BLaER1 (cell line): Measurements from ENCODE around the gene IFITM2.
"Not testable (repeated sequence)": the region's sequence is repeated elsewhere in the genome, so short reads cannot be mapped to it uniquely, and the experiment has no call there.

Source experiments
- H3K27ac ChIP-seq: shearing (Covaris generic); formaldehyde crosslinking; 2 replicates; pipeline ENCODE4 v1.8.1; 2022
- H3K27me3 ChIP-seq: shearing (Covaris generic); formaldehyde crosslinking; 2 replicates; pipeline ENCODE4 v1.8.1; 2022
- H3K36me3 ChIP-seq: shearing (Covaris generic); formaldehyde crosslinking; 2 replicates; pipeline ENCODE4 v1.8.1; 2022
- H3K4me1 ChIP-seq: shearing (Covaris generic); formaldehyde crosslinking; 2 replicates; pipeline ENCODE4 v1.8.1; 2022
- H3K4me2 ChIP-seq: shearing (Covaris generic); formaldehyde crosslinking; 2 replicates; pipeline ENCODE4 v1.8.1; 2022
- H3K4me3 ChIP-seq: shearing (Covaris generic); formaldehyde crosslinking; 2 replicates; pipeline ENCODE4 v1.8.1; 2022
- H3K9ac ChIP-seq: shearing (Covaris generic); formaldehyde crosslinking; 2 replicates; pipeline ENCODE4 v1.8.1; 2022
- H3K9me3 ChIP-seq: shearing (Covaris generic); formaldehyde crosslinking; 2 replicates; pipeline ENCODE4 v1.8.1; 2022
- H4K20me1 ChIP-seq: shearing (Covaris generic); formaldehyde crosslinking; 2 replicates; pipeline ENCODE4 v1.8.1; 2022
- Cebpa-rat ChIP-seq: shearing (Covaris generic); IDR thresholded peaks from 2 replicates; pipeline ENCODE4 v1.8.1; 2022

Gene IFITM2

DNA sequence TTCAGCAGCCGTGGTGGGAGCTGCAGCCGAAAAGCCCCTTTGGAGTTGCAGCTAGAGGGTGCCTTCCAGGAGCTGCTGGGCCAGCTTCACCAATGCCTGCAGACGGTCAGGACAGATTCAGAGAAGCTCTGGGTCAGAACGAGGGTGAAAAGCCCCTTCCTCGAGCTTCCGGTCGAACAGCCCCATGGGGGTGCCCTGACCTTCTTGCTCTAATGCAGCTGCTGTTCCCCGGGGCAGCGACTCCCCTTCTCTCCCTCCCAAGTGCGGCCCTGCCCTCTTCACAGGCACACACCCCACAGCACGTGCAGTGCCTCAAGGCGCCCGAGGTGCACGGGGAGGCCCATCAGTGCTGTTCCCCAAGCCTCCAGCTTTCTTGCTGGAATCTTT, 22.7 kb downstream of the IFITM2 start:
- no peak overlapping the region; the same call in 1 of the 2 replicates for H3K9ac ChIP-seq
- H3K36me3 ChIP-seq = no peaks in the 10 kb centered on the region
- peak overlapping the region; percentile 39; the same call in 1 of the 2 replicates for H3K4me3 ChIP-seq
- H3K27ac ChIP-seq = peak overlapping the region; percentile 74
- H3K4me2 ChIP-seq = peak overlapping the region; percentile 91
- TF ChIP-seq Cebpa-rat = no peak
- no peaks in the 10 kb centered on the region for H4K20me1 ChIP-seq
- peaks cover 90% of the 10 kb centered on the region for H3K4me1 ChIP-seq
- 0 out of 2 replicates have a peak, but pooled peaks cover 6% of the 10 kb centered on the region for H3K9me3 ChIP-seq
- no peaks in the 10 kb centered on the region for H3K27me3 ChIP-seq

DNA sequence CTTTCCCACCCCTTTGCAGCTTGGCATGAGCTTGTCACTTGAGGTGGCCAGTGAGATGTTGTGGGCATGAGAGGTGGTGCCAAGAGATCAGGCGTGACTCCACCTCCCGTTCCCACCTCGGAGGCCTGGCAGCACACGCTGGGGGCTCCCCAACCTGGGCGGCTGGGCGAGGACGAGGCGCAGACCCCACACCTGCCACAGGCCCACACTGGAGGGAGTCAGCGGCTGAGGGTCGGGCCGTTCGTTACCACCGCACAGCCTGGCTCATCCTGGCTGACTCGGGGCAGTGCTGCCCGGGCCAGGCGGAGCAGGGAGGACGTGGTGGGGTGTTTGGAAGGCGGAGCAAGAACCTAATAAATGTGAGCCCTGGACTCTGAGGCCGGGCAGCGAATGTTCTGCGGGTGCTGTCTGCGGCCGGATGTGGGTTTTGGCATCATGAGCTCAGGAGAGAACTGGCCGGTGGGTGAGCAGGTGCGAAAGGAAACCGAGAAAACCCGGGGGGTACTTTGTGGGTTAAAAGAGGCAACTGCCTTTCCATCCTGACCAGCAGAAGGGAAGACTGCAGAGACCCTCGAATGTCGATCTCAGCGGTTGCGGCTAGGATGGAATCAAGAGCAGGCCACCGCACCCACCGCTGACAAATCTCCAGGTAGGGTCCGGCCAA, 23.2 kb downstream of the IFITM2 start:
- Histone ChIP-seq H3K9me3 (0 out of 2 replicates have a peak, but pooled peaks cover 6% of the 10 kb centered on the region), H3K9ac (peak overlapping the region; percentile 58), H3K36me3 (no peaks in the 10 kb centered on the region), H3K27ac (peak overlapping the region; percentile 74), H4K20me1 (no peaks in the 10 kb centered on the region), H3K4me2 (peak overlapping the region; percentile 91), H3K27me3 (no peaks in the 10 kb centered on the region), H3K4me1 (peaks cover 92% of the 10 kb centered on the region), H3K4me3 (peak overlapping the region; percentile 39; the same call in 1 of the 2 replicates)
- TF ChIP-seq Cebpa-rat = no peak

DNA sequence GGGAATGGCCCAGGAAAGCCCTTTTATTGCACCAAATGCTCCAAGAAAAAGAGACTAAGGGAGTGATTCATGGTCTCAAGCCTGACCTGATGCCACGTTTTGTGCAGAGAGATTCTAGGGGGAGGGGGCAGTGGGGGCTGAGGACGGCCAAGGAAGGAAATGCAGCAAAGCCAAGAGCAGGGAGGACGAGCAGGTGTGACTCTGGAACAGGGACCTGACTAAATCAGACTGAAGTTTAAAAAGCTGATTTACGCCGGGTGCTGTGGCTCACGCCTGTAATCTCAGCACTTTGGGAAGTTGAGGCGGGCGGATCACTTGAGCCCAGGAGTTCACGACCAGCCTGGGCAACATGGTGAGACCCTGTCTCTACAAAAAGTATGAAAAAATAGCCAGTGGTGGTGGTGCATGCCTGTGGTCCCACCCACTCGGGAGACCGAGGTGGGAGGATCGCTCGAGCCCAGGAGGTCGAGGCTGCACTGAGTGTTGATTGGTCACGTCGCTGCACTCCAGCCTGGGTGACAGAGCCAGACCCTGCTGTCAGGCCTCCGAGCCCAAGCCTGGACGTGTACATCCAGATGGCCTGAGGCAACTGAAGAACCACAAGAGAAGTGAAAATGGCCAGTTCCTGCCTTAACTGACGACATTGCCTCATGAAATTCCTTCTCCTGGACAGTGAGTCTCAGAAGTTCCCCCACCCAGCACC, 23.9 kb downstream of the IFITM2 start:
- H3K9ac ChIP-seq = peak overlapping the region; percentile 58
- peaks cover 92% of the 10 kb centered on the region for H3K4me1 ChIP-seq
- no peak for TF ChIP-seq Cebpa-rat
- no peaks in the 10 kb centered on the region for H4K20me1 ChIP-seq
- H3K27me3 ChIP-seq = no peaks in the 10 kb centered on the region
- peak overlapping the region; percentile 91 for H3K4me2 ChIP-seq
- peak overlapping the region; percentile 39; the same call in 1 of the 2 replicates for H3K4me3 ChIP-seq
- 0 out of 2 replicates have a peak, but pooled peaks cover 6% of the 10 kb centered on the region for H3K9me3 ChIP-seq
- peak overlapping the region; percentile 74 for H3K27ac ChIP-seq
- H3K36me3 ChIP-seq = no peaks in the 10 kb centered on the region

DNA sequence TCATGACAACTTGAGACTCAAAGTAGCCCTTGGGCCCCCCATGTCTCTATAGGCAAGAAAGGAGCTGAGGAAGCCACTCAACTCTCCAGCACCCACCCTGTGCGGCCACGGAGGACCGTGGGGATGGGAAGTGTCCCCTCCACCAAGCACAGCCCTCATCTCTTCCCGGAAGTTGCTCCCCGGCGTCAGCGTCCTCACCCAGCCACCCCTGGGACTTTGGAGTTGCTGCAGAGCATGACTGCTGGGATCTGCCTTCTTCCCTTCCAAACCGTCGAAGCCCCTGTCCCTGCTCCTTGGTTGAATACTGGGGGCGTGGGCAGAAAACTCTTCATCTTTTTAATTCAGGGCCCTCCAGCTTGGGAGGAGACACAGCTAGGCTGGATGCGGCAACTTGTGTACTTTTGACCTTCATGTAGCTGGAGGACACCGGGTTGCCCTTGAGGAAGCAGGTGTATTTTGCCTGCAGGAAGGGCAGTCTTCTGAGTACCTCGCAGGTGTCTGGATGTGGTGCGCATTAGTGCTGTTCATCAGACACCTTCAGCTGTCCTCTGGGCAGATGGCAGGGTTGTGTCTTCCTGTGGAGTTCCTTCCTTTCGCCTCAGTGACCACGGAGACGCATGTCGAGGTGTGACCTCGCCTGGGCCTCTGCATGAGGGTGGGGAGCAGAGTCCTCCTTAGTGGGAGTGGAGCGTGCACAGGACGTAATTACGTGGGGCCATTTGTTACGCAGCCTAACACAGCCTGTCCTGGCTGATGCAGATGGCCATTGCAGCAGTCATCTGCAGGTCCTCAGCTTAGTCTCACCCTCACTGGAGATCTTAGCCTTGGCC, 25.2 kb downstream of the IFITM2 start:
- peak overlapping the region; percentile 91 for H3K4me2 ChIP-seq
- H4K20me1 ChIP-seq = no peaks in the 10 kb centered on the region
- H3K4me3 ChIP-seq = no peak overlapping the region
- H3K27me3 ChIP-seq = no peaks in the 10 kb centered on the region
- 0 out of 2 replicates have a peak overlapping the region, but pooled peaks have one; percentile 14 for H3K27ac ChIP-seq
- peaks cover 91% of the 10 kb centered on the region for H3K4me1 ChIP-seq
- TF ChIP-seq Cebpa-rat = no peak
- no peak overlapping the region for H3K9ac ChIP-seq
- no peaks in the 10 kb centered on the region for H3K36me3 ChIP-seq
- 0 out of 2 replicates have a peak, but pooled peaks cover 6% of the 10 kb centered on the region for H3K9me3 ChIP-seq

DNA sequence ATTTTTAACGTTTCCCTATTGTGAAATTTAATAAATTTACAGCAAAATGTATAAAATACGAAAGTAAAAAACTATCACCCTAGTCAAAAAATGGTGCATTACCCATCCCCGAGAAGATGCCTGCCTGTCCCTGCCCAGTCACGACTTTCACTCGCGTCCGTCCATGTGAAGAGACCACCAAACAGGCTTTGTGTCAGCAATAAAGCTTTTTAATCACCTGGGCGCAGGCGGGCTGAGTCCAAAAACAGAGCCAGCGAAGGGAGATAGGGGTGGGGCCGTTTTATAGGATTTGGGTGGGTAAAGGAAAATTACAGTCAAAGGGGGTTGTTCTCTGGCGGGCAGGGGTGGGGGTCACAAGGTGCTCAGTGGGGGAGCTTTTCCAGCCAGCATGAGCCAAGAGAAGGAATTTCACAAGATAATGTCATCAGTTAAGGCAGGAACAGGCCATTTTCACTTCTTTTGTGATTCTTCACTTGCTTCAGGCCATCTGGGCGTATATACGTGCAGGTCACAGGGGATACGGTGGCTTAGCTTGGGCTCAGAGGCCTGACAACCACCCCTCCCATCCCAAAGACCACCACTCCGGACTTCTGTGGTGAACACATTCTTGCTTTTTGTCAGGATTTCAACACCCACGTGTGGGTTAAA, 26.1 kb downstream of the IFITM2 start:
- Histone ChIP-seq H3K4me2 (peak overlapping the region; percentile 91; the same call in 1 of the 2 replicates), H3K4me1 (peaks cover 82% of the 10 kb centered on the region), H3K27ac (0 out of 2 replicates have a peak overlapping the region, but pooled peaks have one; percentile 14)
- H3K4me3 ChIP-seq, H3K27me3 ChIP-seq, H3K9me3 ChIP-seq, H4K20me1 ChIP-seq, H3K9ac ChIP-seq, H3K36me3 ChIP-seq: not testable (repeated sequence)

DNA sequence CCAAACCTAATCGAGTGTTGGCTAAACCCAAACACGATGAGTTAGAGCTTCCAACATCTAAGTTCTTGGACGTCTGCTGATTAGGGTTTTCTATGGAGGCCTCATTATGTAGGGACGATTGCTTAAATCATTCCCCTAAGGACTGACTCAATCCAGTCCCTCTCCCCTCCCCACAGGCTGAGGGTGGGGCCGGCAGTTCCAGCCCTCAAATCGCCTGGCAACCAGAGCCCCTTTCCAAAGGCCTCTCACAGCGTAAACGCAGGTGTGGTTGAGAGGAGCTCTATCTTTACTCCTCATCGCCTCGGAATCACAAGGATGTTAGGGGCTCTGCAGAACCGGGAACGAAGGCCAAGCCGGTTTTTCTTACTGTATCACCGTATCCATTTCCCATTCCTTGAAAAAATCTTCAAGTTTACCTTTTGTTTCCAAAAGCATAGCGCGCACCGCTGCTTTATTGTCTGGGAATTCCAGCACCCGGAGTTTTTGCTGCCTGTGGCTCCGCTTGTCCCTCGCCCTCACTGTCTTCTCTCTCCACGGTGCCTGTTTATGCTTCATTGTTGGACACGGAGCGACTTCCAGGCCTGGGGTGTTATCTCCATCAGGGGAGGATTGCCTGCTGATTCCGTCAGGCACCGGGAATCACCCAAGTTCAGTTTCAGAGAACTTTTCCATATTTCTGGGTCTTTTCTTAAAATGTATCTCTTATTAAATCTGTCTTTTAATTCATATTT, 26.8 kb downstream of the IFITM2 start:
- TF ChIP-seq Cebpa-rat = no peak
- peaks cover 76% of the 10 kb centered on the region for H3K4me1 ChIP-seq
- H3K4me3 ChIP-seq = no peak overlapping the region
- H3K9me3 ChIP-seq = 0 out of 2 replicates have a peak, but pooled peaks cover 6% of the 10 kb centered on the region
- H4K20me1 ChIP-seq = no peaks in the 10 kb centered on the region
- no peak overlapping the region for H3K4me2 ChIP-seq
- no peaks in the 10 kb centered on the region for H3K36me3 ChIP-seq
- no peaks in the 10 kb centered on the region for H3K27me3 ChIP-seq
- no peak overlapping the region for H3K27ac ChIP-seq
- H3K9ac ChIP-seq = no peak overlapping the region

DNA sequence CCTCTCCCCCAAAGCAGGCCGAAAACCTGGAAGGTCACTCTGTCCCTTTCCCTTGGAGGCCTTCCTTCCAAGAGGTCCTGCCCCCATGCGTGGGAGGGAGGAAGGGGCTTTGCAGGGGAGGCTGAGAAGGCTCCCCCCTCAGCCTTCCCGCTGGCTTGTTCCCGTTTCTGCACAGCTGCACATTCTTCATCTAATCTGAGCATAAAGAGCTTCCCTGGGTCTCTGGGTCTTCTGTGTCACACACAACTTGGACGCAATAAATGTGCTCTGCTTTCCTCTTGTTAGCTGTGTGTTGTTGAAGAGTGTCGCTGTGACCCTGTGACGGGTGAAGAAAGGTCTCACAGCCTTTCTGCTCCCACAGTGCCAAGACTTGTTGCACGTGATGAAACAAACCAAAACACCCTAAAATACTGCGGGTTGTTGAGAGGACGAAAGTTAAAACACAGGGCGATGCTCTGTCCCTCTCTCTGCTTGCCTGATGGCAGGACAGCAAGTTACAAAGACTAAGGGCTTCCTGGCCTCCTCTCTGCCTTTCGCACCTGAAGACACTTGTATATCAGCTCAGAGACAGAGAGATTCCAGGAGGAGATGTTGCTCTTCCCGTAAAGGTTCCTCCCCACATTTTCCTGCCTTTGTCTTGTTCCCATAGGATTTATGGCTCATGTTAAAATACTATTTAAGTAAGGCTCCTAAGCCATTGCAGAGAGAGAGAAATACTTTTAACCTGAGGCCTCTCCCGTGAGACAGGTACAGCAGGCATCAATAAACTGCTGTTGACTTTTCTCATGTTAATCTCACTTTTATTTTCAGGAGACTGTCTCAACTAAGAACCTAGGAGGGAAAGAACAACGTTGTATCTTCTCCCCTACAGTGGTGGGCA, 28.4 kb downstream of the IFITM2 start:
- peaks cover 61% of the 10 kb centered on the region for H3K4me1 ChIP-seq
- no peaks in the 10 kb centered on the region for H4K20me1 ChIP-seq
- H3K36me3 ChIP-seq = no peaks in the 10 kb centered on the region
- H3K9me3 ChIP-seq = peaks cover 11% of the 10 kb centered on the region; the same call in 1 of the 2 replicates
- no peaks in the 10 kb centered on the region for H3K27me3 ChIP-seq
- no peak for TF ChIP-seq Cebpa-rat
- H3K4me2 ChIP-seq = peak overlapping the region; percentile 76
- H3K9ac ChIP-seq = peak overlapping the region; percentile 59
- no peak overlapping the region for H3K4me3 ChIP-seq
- peak overlapping the region; percentile 45 for H3K27ac ChIP-seq

DNA sequence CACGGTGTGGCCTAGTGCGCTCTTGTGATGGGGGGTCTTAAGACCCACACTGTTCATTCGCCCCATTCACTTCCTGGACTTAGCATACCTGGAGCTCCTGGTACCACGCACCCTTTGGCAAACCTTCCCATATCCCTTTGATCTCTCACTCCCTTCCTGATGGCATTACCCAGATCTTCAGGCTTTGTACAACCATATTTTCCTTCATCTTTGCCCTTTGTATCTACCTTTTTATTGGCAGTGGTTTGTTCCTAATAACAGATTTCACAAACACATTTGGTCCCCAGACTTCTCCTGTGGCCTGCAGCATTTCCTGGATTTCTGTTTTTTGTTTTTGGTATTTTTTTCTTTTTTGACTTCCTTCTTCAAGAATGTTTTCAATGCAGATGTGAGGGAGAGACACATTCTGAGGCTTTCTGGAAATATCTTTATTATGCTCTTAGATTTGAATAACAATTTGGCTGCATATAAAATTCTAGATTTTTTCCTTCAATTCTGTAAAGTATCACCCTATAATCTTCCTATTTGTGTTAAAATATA, 29.1 kb downstream of the IFITM2 start:
- H3K4me2 ChIP-seq = peak overlapping the region; percentile 76
- peak overlapping the region; percentile 45 for H3K27ac ChIP-seq
- H3K9me3 ChIP-seq = peaks cover 18% of the 10 kb centered on the region
- no peaks in the 10 kb centered on the region for H3K27me3 ChIP-seq
- no peak overlapping the region for H3K4me3 ChIP-seq
- peaks cover 61% of the 10 kb centered on the region for H3K4me1 ChIP-seq
- H3K36me3 ChIP-seq = no peaks in the 10 kb centered on the region
- TF ChIP-seq Cebpa-rat = no peak
- peak overlapping the region; percentile 59; the same call in 1 of the 2 replicates for H3K9ac ChIP-seq
- H4K20me1 ChIP-seq = no peaks in the 10 kb centered on the region
